Progenitor cell of endocrine pancreas (in vitro differentiated cells): ENCODE results near the gene UBC. TPM values are rescaled to one million over a fixed set of nuclear protein-coding genes. Genes with fewer than 3 reads are reported as not detected.

ENCODE experiments used
- DNase-seq: peaks from one replicate; pipeline ENCODE4 v3.0.0; 2021; ENCODE audit warnings: low spot score; ENCODE audit not compliant: unreplicated experiment
- H3K27ac Mint-ChIP-seq: 2 replicates; pipeline ENCODE4 v1.8.0; 2021; ENCODE audit warnings: mild to moderate bottlenecking, moderate library complexity, mixed read lengths
- H3K27me3 Mint-ChIP-seq: 2 replicates; pipeline ENCODE4 v1.8.0; 2021; ENCODE audit warnings: mixed read lengths
- H3K36me3 Mint-ChIP-seq: 2 replicates; pipeline ENCODE4 v1.8.0; 2022; ENCODE audit warnings: mixed read lengths; ENCODE audit not compliant: insufficient read depth
- H3K4me1 Mint-ChIP-seq: 2 replicates; pipeline ENCODE4 v1.8.0; 2021; ENCODE audit warnings: low read depth, mixed read lengths
- H3K4me3 Mint-ChIP-seq: 2 replicates; pipeline ENCODE4 v1.8.0; 2021; ENCODE audit warnings: low read depth, mild to moderate bottlenecking, moderate library complexity, mixed read lengths
- H3K9me3 Mint-ChIP-seq: 2 replicates; pipeline ENCODE4 v1.8.0; 2021; ENCODE audit warnings: low read depth, mixed read lengths
- total RNA-seq: library from RNA; stranded (reverse); gene quantifications from 2 replicates; pipeline ENCODE4 v1.2.1, GENCODE V29; 2021
- TF ChIP-seq, protein P1 (sequence below): fragments of 200-600 bp; sonication (generic); IDR thresholded peaks from one replicate; pipeline ENCODE4 v1.5.0; 2021; ENCODE audit warnings: antibody characterized with exemption, mild to moderate bottlenecking; ENCODE audit not compliant: unreplicated experiment

Gene UBC
- total RNA-seq, 1 donor from 2014 or later, result 645 TPM

- peaks cover 6% of the 10 kb centered on the region for H3K27me3 Mint-ChIP-seq
- TF ChIP-seq, protein P1, sequence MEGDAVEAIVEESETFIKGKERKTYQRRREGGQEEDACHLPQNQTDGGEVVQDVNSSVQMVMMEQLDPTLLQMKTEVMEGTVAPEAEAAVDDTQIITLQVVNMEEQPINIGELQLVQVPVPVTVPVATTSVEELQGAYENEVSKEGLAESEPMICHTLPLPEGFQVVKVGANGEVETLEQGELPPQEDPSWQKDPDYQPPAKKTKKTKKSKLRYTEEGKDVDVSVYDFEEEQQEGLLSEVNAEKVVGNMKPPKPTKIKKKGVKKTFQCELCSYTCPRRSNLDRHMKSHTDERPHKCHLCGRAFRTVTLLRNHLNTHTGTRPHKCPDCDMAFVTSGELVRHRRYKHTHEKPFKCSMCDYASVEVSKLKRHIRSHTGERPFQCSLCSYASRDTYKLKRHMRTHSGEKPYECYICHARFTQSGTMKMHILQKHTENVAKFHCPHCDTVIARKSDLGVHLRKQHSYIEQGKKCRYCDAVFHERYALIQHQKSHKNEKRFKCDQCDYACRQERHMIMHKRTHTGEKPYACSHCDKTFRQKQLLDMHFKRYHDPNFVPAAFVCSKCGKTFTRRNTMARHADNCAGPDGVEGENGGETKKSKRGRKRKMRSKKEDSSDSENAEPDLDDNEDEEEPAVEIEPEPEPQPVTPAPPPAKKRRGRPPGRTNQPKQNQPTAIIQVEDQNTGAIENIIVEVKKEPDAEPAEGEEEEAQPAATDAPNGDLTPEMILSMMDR, result no peak
- H3K4me3 Mint-ChIP-seq, result no peak overlapping the region
- no peak for DNase-seq
- H3K4me1 Mint-ChIP-seq, result peaks cover 18% of the 10 kb centered on the region
- no peaks in the 10 kb centered on the region for H3K36me3 Mint-ChIP-seq
- no peaks in the 10 kb centered on the region for H3K9me3 Mint-ChIP-seq
- H3K27ac Mint-ChIP-seq, result peak overlapping the region; percentile 38
Observed at GRCh38 chr12:124874988-124875802, 39.3 kb downstream of the UBC start.

GRCh38 chr12:124874188-124874587, 40.3 kb downstream of the UBC start:
- Mint-ChIP-seq H3K4me1 (peaks cover 18% of the 10 kb centered on the region), H3K4me3 (no peak overlapping the region), H3K27me3 (peaks cover 9% of the 10 kb centered on the region), H3K36me3 (no peaks in the 10 kb centered on the region), H3K27ac (no peak overlapping the region), H3K9me3 (no peaks in the 10 kb centered on the region)
- TF ChIP-seq, protein P1, result no peak
- no peak for DNase-seq

DNA sequence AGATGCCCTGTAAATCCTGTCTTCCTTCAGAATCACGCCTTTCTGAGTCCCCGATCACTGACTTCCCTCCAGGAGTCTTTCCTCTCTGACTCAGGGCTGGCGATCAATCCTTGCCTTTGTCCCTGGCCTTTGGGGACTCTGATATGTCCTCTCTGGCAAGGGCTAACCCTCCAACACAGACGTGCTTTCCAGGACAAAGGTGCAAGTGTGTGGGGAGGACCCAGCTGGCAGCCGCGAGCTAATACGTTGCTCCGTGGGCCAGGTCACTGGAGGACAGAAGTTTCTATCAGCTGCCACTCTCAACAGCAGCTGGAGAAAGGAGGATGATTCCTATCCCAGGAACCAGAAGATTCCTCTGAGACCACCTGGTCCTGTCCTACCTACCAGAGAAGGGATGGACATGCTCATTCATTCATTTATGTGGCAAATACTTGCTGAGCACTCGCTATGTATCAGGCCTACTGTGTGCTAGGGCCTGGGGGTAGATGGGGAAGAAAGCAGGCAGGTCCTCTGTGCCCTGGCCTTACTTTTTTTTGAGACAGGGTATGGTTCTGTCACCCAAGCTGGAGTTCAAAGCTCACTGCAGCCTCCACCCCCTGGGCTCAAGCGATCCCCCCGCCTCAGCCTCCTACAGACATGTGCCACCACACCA, 42.3 kb downstream of the UBC start:
- TF ChIP-seq, protein P1, result no peak
- Mint-ChIP-seq H3K4me1 (peaks cover 16% of the 10 kb centered on the region), H3K36me3 (no peaks in the 10 kb centered on the region), H3K9me3 (no peaks in the 10 kb centered on the region), H3K4me3 (no peak overlapping the region), H3K27me3 (peaks cover 15% of the 10 kb centered on the region), H3K27ac (no peak overlapping the region)
- no peak for DNase-seq

GRCh38 chr12:124871297-124871696, 43.2 kb downstream of the UBC start:
- TF ChIP-seq, protein P1, result no peak
- Mint-ChIP-seq H3K4me1 (peaks cover 16% of the 10 kb centered on the region), H3K9me3 (no peaks in the 10 kb centered on the region), H3K36me3 (no peaks in the 10 kb centered on the region), H3K27me3 (peaks cover 18% of the 10 kb centered on the region), H3K27ac (no peak overlapping the region), H3K4me3 (no peak overlapping the region)
- DNase-seq, result no peak

DNA sequence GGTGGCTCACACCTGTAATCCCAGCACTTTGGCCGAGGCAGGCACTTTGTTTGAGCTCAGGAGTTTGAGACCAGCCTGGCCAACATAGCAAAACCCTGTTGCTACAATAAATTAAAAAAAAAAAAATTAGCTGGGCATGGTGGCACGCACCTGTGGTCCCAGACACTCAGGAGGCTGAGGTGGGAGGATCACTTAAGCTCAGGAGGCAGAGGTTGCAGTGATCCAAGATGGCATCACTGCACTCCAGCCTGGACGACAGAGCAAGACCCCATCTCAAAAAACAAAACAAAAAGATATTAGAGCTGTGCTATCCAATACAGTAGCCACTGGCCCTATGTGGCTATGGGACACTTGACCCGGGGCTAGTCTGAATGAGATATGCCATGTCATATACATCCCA, 43.9 kb downstream of the UBC start:
- no peak overlapping the region for H3K27ac Mint-ChIP-seq

More for the DNA sequence above, 43.9 kb downstream of the UBC start:
- no peak overlapping the region for H3K4me3 Mint-ChIP-seq
- TF ChIP-seq, protein P1, result no peak
- no peaks in the 10 kb centered on the region for H3K9me3 Mint-ChIP-seq
- H3K27me3 Mint-ChIP-seq, result peaks cover 20% of the 10 kb centered on the region
- DNase-seq, result no peak
- H3K4me1 Mint-ChIP-seq, result peaks cover 11% of the 10 kb centered on the region
- H3K36me3 Mint-ChIP-seq, result no peaks in the 10 kb centered on the region
